OCI-LY7 (cell line): ENCODE measurements around the gene TNFAIP3. TPM values are rescaled to one million over a fixed set of nuclear protein-coding genes. Genes with fewer than 3 reads are reported as not detected.
A peak's percentile ranks its signal among the peaks of the same experiment; 100 is the strongest.
"Not testable (repeated sequence)": the region's sequence is repeated elsewhere in the genome, so short reads cannot be mapped to it uniquely, and the experiment has no call there.

Experiments
- BruUV-seq: library from RNA; stranded (reverse); fragments of 400-500 nt; replicated peaks from 2 replicates; lab custom pipeline; 2021; lab: Mats Ljungman, UMichigan
- CTCF ChIA-PET: fragments of 300-600 bp; sonication (Branson Sonifier 250); formaldehyde crosslinking; loops from one replicate; lab custom pipeline; 2022; ENCODE audit warnings: antibody characterized with exemption; ENCODE audit not compliant: unreplicated experiment; lab: Charles Lee
- POLR2A ChIA-PET: fragments of 300-600 bp; sonication (Branson Sonifier 250); formaldehyde crosslinking; loops from one replicate; lab custom pipeline; 2022; ENCODE audit warnings: antibody characterized with exemption; lab: Charles Lee
- DNase-seq: peaks from one replicate; pipeline ENCODE4 v3.0.0-alpha.2; 2015; ENCODE audit warnings: low spot score
- H2AFZ ChIP-seq: fragments of 200-600 bp; sonication (generic), shearing (Covaris generic); 2 replicates; pipeline ENCODE4 v1.6.1; 2014; ENCODE audit warnings: mild to moderate bottlenecking, antibody characterized with exemption, low read length, moderate library complexity
- H3K27ac ChIP-seq: fragments of 200-600 bp; sonication (generic); 2 replicates; pipeline ENCODE4 v1.5.1; 2014; ENCODE audit warnings: mixed run types, low read depth, mild to moderate bottlenecking, moderate library complexity, low read length, inconsistent platforms; ENCODE audit not compliant: poor library complexity, severe bottlenecking
- H3K36me3 ChIP-seq: fragments of 200-600 bp; sonication (generic); 2 replicates; pipeline ENCODE4 v1.6.1; 2014; ENCODE audit warnings: mild to moderate bottlenecking, antibody characterized with exemption, low read length, moderate library complexity, mixed read lengths; ENCODE audit not compliant: insufficient read depth
- H3K4me1 ChIP-seq: fragments of 200-600 bp; sonication (generic); 2 replicates; pipeline ENCODE4 v1.5.1; 2014; ENCODE audit warnings: mild to moderate bottlenecking, low read length; ENCODE audit not compliant: insufficient read depth, poor library complexity, severe bottlenecking
- H3K4me2 ChIP-seq: fragments of 200-600 bp; sonication (generic); 2 replicates; pipeline ENCODE4 v1.6.1; 2014; ENCODE audit warnings: mild to moderate bottlenecking, low read length
- H3K4me3 ChIP-seq: fragments of 200-600 bp; sonication (generic); 2 replicates; pipeline ENCODE4 v1.5.1; 2014; ENCODE audit warnings: mild to moderate bottlenecking, low read depth, low read length; ENCODE audit not compliant: poor library complexity, severe bottlenecking
- H3K79me2 ChIP-seq: fragments of 200-600 bp; sonication (generic); 2 replicates; pipeline ENCODE4 v1.6.1; 2016; ENCODE audit warnings: low read depth, mild to moderate bottlenecking, low read length, moderate library complexity, mixed read lengths; ENCODE audit not compliant: insufficient read depth
- H3K9me2 ChIP-seq: fragments of 200-600 bp; sonication (generic); 2 replicates; pipeline ENCODE4 v1.6.1; 2016; ENCODE audit warnings: mild to moderate bottlenecking, low read length, mixed read lengths; ENCODE audit not compliant: insufficient read depth
- H3K9me3 ChIP-seq: fragments of 200-600 bp; sonication (generic); 2 replicates; pipeline ENCODE4 v1.6.1; 2014; ENCODE audit warnings: mild to moderate bottlenecking, mixed run types, low read length, mixed read lengths
- H4K20me1 ChIP-seq: fragments of 200-600 bp; sonication (generic); 2 replicates; pipeline ENCODE4 v1.6.1; 2014; ENCODE audit warnings: mild to moderate bottlenecking, antibody characterized with exemption, low read length, moderate library complexity, mixed read lengths; ENCODE audit not compliant: insufficient read depth
- CTCF ChIP-seq: fragments of 200-600 bp; sonication (generic); conservative IDR thresholded peaks from 2 replicates; pipeline ENCODE4 v1.5.1; 2014; ENCODE audit warnings: mild to moderate bottlenecking, antibody characterized with exemption, low read length, moderate library complexity, mixed read lengths
- EZH2phosphoT487 ChIP-seq: fragments of 200-600 bp; sonication (generic); IDR thresholded peaks from 2 replicates; pipeline ENCODE4 v1.6.1; 2018; ENCODE audit warnings: low read depth, borderline replicate concordance, mild to moderate bottlenecking, mixed run types, antibody characterized with exemption, low read length, moderate library complexity, mixed read lengths
- intact Hi-C: fragments of 100-400 bp; cut with micrococcal nuclease; formaldehyde crosslinking; loops from one replicate; pipeline ENCODE4 v1.10.0; 2022; ENCODE audit not compliant: unreplicated experiment
- total RNA-seq, 2 experiments: library from RNA; depleted of rRNA in 1 of 2; stranded (reverse); fragments of >200 nt in 1 of 2; shearing (Covaris generic) in 1 of 2; gene quantifications; 2 replicates each; pipeline ENCODE4 v1.2.3, GENCODE V29; 2014 to 2022

TNFAIP3 gene
- total RNA-seq, 2 experiments from 2014 or later: 8.8 to 28.3 TPM

- Histone ChIP-seq H3K27ac (no peak overlapping the region), H3K4me3 (no peak overlapping the region), H3K9me2 (no peaks in the 10 kb centered on the region), H3K4me2 (no peak overlapping the region), H3K36me3 (no peaks in the 10 kb centered on the region), H3K4me1 (peaks cover 5% of the 10 kb centered on the region), H3K9me3 (no peaks in the 10 kb centered on the region), H4K20me1 (no peaks in the 10 kb centered on the region), H2AFZ (no peak overlapping the region), H3K79me2 (no peaks in the 10 kb centered on the region)
- no peak for DNase-seq
- ChIA-PET CTCF (interaction anchor here (0.5 kb wide), 1 partner anchor 403 kb away, joined by 3 read pairs; no protein-coding TSS in a partner anchor), POLR2A (interaction anchor here (0.7 kb wide), 1 partner anchor 13 kb away, joined by 3 read pairs; no protein-coding TSS in a partner anchor)
- BruUV-seq: no TSS peak
- intact Hi-C loops: no loop called here
- TF ChIP-seq EZH2phosphoT487: no peak
- TF ChIP-seq CTCF: no peak
Observed at GRCh38 chr6:137843211-137843610, 23.8 kb upstream of the TNFAIP3 start.

GRCh38 chr6:137844327-137844726 is 22.7 kb upstream of the TNFAIP3 start:
- H3K9me2 ChIP-seq, CTCF ChIA-PET, H3K4me2 ChIP-seq, intact Hi-C loops, BruUV-seq, H2AFZ ChIP-seq, H3K79me2 ChIP-seq, H3K9me3 ChIP-seq, H3K36me3 ChIP-seq, H4K20me1 ChIP-seq, H3K4me1 ChIP-seq, H3K27ac ChIP-seq, H3K4me3 ChIP-seq, DNase-seq: not testable (repeated sequence)
- POLR2A ChIA-PET: interaction anchor here (0.5 kb wide), 1 partner anchor 1055 kb away, joined by 4 read pairs; no protein-coding TSS in a partner anchor

GRCh38 chr6:137844773-137845172 is 22.3 kb upstream of the TNFAIP3 start:
- H3K79me2 ChIP-seq, H3K4me3 ChIP-seq, H2AFZ ChIP-seq, H3K36me3 ChIP-seq, H3K4me2 ChIP-seq, POLR2A ChIA-PET, intact Hi-C loops, CTCF ChIA-PET, H3K4me1 ChIP-seq, H4K20me1 ChIP-seq, H3K9me3 ChIP-seq, BruUV-seq, DNase-seq, H3K27ac ChIP-seq, H3K9me2 ChIP-seq: not testable (repeated sequence)

- no peak overlapping the region for H3K4me3 ChIP-seq
- no peak overlapping the region for H3K27ac ChIP-seq
- TF ChIP-seq CTCF (peak; percentile 26; the same call in 1 of the 2 replicates), EZH2phosphoT487 (no peak)
- CTCF ChIA-PET: no interaction called here
- no peak for DNase-seq
- H2AFZ ChIP-seq: no peak overlapping the region
- no peaks in the 10 kb centered on the region for H3K9me3 ChIP-seq
- no peaks in the 10 kb centered on the region for H3K79me2 ChIP-seq
- POLR2A ChIA-PET: no interaction called here
- H3K9me2 ChIP-seq: no peaks in the 10 kb centered on the region
- BruUV-seq: no TSS peak
- peaks cover 5% of the 10 kb centered on the region for H3K4me1 ChIP-seq
- intact Hi-C loops: no loop called here
- no peak overlapping the region for H3K4me2 ChIP-seq
- H3K36me3 ChIP-seq: no peaks in the 10 kb centered on the region
- H4K20me1 ChIP-seq: no peaks in the 10 kb centered on the region
Observed at GRCh38 chr6:137845460-137845859, 21.6 kb upstream of the TNFAIP3 start.
